ENCODE measurements around the gene C19orf85.
"Not testable (repeated sequence)": the region's sequence is repeated elsewhere in the genome, so short reads cannot be mapped to it uniquely, and the experiment has no call there.

C19orf85 gene

DNA sequence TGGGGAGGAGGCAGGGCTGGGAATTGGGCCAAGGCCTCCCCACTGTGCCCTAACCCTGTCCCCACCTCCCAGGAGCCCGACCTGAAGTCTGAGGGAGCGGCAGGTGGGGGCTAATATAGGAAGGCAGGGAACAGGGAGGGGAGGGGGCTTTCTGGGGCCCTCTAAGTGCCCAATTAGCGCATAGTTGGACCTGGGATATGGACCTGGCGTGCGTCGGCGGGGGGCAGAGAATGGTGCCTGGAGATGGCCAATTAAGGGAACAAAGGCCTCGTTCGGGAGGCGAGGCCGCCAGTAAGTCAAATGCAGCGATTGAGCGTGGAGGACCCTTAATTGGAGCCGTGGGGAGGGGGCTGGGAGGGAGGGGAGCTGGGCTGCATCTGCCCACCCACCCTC lies at the start of gene C19orf85:
Gene C19orf85 (minus strand): TSS at position 90 of the 393 bp plus-strand sequence. CDS start 197 bp downstream, outside the sequence.
- no peak for DNase-seq (ENCODE audit: low read depth)

- no peak for DNase-seq (ENCODE audit: low read depth)
Observed at GRCh38 chr19:55508120-55508519, 43.6 kb upstream of the C19orf85 start.

- no peak for DNase-seq (ENCODE audit: low read depth)
Observed at GRCh38 chr19:55504981-55505380, 40.4 kb upstream of the C19orf85 start.

DNA sequence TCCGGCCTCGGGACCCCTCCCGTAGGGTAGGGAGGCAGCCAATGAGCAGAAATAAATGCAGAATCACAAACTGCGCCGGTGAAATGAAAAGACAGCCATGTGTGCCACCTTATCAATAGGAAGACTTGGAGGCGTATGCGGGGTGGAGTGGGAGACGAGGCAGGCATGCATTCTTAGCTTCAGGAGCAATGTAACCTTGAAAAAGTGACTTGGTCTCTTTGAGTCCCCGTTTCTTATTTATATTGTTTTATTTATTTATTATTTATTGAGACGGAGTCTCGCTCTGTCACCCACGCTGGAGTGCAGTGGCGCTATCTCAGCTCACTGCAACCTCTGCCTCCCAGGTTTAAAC lies 39.7 kb upstream of the C19orf85 start:
- DNase-seq (ENCODE audit: low read depth) = no peak

- DNase-seq (ENCODE audit: low read depth) = peak; percentile 96
Observed at GRCh38 chr19:55503502-55504251, 39.1 kb upstream of the C19orf85 start.

DNA sequence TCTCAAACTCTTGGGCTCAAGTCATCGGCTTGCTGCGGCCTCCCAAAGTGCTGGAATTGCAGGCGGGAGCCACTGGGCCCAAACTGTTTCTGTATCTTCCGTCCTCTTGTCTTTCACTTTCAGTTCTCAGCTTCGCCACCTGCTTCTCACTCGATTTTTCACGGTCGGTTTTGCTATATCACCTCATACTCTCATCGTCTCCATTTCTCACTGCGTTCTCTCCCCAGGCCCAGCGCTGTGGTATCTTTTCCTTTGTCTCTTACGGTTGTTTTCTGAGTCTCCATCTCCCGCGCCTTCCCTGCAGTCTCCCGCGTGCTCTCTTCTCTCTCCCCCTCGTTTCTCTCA lies 38.6 kb upstream of the C19orf85 start:
- no peak for DNase-seq (ENCODE audit: low read depth)

GRCh38 chr19:55502197-55502952 lies 37.8 kb upstream of the C19orf85 start:
- no peak for DNase-seq (ENCODE audit: low read depth)

- DNase-seq (ENCODE audit: low read depth) = no peak
Observed at GRCh38 chr19:55500368-55500952, 35.9 kb upstream of the C19orf85 start.

GRCh38 chr19:55498246-55498840 lies 33.8 kb upstream of the C19orf85 start:
- no peak for DNase-seq (ENCODE audit: low read depth)

GRCh38 chr19:55497763-55498162 lies 33.2 kb upstream of the C19orf85 start:
- no peak for DNase-seq (ENCODE audit: low read depth)

- not testable (repeated sequence) for DNase-seq (ENCODE audit: low read depth)
Observed at GRCh38 chr19:55496820-55497219, 32.3 kb upstream of the C19orf85 start.

GRCh38 chr19:55495646-55496349 lies 31.2 kb upstream of the C19orf85 start:
- DNase-seq (ENCODE audit: low read depth) = no peak

GRCh38 chr19:55494172-55494761 lies 29.7 kb upstream of the C19orf85 start:
- no peak for DNase-seq (ENCODE audit: low read depth)

DNA sequence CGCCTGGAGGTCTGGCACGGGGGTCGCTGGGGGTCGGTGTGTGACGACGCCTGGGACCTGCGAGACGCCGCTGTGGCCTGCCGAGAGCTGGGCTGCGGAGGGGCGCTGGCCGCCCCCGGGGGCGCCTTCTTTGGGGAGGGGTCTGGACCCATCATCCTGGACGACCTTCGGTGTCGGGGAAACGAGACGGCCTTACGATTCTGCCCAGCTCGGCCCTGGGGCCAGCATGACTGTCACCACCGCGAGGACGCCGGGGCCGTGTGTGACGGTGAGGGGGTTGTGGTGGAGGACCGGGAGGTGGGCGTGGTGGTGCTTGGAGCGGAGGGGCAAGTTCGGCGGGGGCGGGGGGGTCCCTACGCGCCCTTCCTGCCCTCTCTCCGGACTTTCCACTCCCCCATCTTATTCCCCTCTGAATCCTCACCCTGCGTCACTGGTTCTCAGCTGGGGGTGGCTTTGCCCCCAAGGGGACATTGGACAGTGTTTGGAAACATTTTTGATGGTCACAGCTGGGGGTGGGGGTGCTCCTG lies 29.2 kb upstream of the C19orf85 start:
- DNase-seq (ENCODE audit: low read depth) = no peak

- no peak for DNase-seq (ENCODE audit: low read depth)
Observed at GRCh38 chr19:55493052-55493644, 28.6 kb upstream of the C19orf85 start.

- no peak for DNase-seq (ENCODE audit: low read depth)
Observed at GRCh38 chr19:55492362-55492944, 27.9 kb upstream of the C19orf85 start.

DNA sequence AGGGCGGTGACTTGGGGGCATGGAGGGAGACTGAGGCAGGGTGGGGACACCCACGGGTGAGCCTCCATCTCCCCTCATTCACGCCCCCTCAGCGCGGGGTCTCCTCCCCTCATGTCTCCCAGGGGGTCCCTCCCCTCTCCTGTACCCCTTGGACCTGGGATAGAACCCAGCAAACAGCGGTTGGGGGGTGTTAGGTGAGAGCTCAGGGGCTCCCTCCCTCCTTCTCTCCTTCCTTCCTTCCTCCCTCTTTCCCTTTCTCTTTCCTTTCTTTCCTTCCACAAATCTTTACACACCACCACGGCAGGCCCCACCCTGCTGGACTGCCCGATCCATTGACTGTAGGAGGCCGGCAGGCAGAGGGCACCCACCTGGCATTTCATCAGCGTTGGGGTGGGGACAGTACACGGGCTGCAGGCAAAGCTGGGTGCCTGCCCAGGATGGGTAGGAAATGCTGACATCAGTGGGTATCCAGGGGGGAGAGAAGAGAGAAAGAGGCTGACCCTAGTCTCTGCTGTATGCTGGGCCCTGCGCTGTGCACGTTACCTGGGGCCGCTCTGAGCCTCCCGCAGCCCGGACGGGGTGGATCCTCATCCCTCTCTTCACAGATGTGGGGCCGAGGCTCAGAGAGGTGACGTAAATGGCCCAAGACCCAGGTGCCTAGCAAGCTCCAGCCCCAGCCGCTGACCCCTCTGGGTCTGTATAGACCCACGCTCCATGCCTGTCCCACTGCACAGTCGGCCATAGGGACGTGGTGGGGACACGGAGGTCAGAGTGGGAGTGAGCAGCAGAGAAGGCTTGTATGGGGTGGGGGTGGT lies 27.2 kb upstream of the C19orf85 start:
- DNase-seq (ENCODE audit: low read depth) = no peak

DNA sequence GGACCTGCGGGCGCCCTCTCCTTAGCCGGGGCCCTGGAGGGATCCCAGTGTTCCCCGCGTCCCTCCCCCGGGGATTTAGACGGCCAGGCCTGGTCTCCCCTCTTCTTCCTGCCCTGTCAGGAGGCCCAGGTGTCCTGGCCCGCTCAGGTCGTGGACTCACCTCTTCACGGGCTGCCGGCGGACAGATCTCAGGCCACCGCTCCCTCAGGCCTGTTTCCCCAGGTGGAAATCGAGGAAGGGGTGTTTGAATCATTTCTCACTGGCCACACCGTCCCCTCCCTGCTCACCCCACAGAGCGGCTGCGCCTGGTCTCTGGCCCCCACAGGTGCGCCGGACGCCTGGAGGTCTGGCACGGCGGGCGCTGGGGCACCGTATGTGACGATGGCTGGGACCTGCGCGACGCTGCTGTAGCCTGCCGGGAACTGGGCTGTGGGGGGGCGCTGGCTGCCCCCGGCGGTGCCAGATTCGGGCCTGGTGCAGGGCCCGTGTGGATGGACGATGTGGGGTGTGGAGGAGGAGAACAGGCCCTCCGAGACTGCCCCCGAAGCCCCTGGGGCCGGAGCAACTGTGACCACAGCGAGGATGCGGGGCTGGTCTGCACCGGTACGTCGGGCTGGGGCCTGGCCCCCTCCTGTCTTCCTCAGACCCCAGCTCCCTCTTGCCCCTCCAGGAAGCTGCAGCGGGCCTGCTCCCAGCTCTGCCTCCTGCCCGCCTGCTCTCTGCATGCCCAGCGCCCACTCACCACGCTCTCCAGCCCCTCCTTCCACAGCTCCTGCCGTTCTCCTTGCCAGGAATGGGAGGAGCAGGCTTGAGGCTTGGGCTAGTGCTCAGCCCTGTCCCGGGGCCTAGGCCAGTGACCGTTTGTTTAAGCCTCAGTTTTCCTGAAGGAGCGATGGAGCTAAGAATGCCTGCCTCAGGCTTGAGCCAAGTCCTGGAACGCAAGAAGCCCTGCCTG lies 26.2 kb upstream of the C19orf85 start:
- no peak for DNase-seq (ENCODE audit: low read depth)
